Measurements from ENCODE around the gene LCA5L.

Gene LCA5L

GRCh38 chr21:39441502-39442475, 3.8 kb downstream of the LCA5L start:
- no peak overlapping the region for H3K4me3 ChIP-seq (replicated peaks; ENCODE audit: low read depth, low read length)
- peak; percentile 97 for TF ChIP-seq CTCF (IDR thresholded peaks at IDR 0.05; ENCODE audit: low read length, missing control alignments)

GRCh38 chr21:39439232-39439631, 6.3 kb downstream of the LCA5L start:
- no peak overlapping the region for H3K4me3 ChIP-seq (replicated peaks; ENCODE audit: low read depth, low read length)
- no peak for TF ChIP-seq CTCF (IDR thresholded peaks at IDR 0.05; ENCODE audit: low read length, missing control alignments)
- no peak for DNase-seq (ENCODE audit: low read depth)

More at GRCh38 chr21:39441502-39442475, 3.8 kb downstream of the LCA5L start:
- DNase-seq (ENCODE audit: low read depth), result peak; percentile 70

- no peak for DNase-seq (ENCODE audit: low read depth)
- TF ChIP-seq CTCF (IDR thresholded peaks at IDR 0.05; ENCODE audit: low read length, missing control alignments), result no peak
- no peak overlapping the region for H3K4me3 ChIP-seq (replicated peaks; ENCODE audit: low read depth, low read length)
Measured at GRCh38 chr21:39434950-39435349, 10.6 kb downstream of the LCA5L start.

GRCh38 chr21:39430954-39431353, 14.6 kb downstream of the LCA5L start:
- H3K4me3 ChIP-seq (replicated peaks; ENCODE audit: low read depth, low read length), result no peak overlapping the region
- no peak for TF ChIP-seq CTCF (IDR thresholded peaks at IDR 0.05; ENCODE audit: low read length, missing control alignments)
- DNase-seq (ENCODE audit: low read depth), result no peak

- no peak for DNase-seq (ENCODE audit: low read depth)
- no peak overlapping the region for H3K4me3 ChIP-seq (replicated peaks; ENCODE audit: low read depth, low read length)
- TF ChIP-seq CTCF (IDR thresholded peaks at IDR 0.05; ENCODE audit: low read length, missing control alignments), result no peak
Measured at GRCh38 chr21:39430457-39430856, 15.1 kb downstream of the LCA5L start.

- H3K4me3 ChIP-seq (replicated peaks; ENCODE audit: low read depth, low read length), result no peak overlapping the region
- no peak for TF ChIP-seq CTCF (IDR thresholded peaks at IDR 0.05; ENCODE audit: low read length, missing control alignments)
- DNase-seq (ENCODE audit: low read depth), result no peak
Measured at GRCh38 chr21:39430016-39430415, 15.6 kb downstream of the LCA5L start.

All from fibroblast of pulmonary artery (primary cell).